GM21786 (cell line): ENCODE measurements around the gene VANGL2.

ENCODE experiments used
- ATAC-seq: cut with Tn5 transposase; IDR thresholded peaks from one replicate; pipeline ENCODE4 v1.9.1; 2021; ENCODE audit not compliant: unreplicated experiment

The VANGL2 gene

DNA sequence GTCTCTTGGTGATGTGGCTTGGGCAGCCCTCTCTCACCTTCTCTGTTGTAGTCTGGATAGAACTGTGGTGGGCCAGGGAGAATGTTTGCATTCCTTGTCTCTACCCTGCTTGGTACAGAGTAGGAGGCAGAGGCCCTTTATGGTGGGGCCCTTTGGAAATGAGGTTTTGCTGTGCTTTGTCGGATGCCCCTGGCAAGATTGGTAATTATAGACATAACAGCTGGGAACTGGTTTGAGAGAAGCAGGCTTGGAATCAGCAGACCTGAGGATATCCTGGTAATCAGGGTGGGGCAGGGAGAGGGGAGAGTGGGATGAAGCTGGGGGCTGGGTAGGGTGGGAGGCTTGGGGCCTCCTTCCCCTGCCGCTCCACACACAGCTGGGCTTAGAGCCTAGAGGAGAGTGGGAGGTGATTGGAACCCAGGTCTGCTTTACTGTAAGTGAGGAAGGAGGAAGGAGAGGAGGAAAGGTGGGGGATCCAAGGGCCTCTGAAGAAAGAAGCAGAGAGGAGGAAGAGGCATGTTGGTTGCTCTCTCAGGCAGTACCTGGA is 5.0 kb downstream of the VANGL2 start:
- ATAC-seq, result no peak

GRCh38 chr1:160406131-160406968 is 6.0 kb downstream of the VANGL2 start:
- no peak for ATAC-seq

DNA sequence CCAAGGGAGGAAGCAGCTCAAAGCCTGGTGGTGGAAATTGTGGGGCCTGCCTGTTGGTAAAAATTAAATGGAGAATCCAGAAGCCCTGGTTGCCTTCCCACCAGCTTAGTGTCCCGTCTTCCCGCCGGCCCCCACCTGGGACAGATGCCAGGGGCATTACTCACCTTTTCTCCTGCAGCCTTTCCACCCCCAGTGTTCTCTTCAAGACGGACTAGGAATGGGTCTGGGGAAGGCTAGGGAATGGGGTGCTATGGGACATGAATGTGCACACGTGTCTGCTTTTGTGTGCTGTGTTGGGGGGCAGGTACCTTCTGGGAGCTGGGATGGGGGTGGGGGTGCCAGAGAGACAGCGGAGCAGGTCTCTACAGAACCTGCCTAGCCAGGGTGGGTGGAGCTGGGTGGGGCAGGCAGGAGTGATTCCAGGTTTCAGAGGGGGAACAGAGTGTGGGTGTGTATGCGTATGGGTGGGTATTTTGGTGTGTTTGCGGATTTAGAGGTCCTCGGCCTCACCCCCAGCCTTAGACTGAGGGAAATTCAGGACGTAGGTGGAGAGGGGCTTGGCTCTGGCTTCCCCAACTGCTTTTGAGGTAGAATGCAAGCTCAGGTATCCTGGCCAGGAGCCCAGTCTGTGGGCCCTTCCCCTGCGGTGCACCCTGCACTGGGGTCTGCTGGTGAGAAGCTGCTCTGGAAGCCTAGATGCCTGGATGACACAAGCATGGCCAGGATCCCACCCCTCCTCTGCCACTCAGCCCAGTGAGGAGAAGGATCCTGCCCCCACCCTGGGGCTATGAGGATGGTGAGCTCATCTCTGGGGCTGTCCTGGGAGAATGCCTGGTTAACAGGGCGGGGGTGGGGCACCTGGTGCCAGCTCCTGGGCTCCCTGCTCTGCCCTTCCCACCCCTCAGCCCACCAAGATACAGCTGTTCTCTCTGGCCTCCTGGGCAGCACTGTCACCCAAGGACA is 7.8 kb downstream of the VANGL2 start:
- no peak for ATAC-seq

DNA sequence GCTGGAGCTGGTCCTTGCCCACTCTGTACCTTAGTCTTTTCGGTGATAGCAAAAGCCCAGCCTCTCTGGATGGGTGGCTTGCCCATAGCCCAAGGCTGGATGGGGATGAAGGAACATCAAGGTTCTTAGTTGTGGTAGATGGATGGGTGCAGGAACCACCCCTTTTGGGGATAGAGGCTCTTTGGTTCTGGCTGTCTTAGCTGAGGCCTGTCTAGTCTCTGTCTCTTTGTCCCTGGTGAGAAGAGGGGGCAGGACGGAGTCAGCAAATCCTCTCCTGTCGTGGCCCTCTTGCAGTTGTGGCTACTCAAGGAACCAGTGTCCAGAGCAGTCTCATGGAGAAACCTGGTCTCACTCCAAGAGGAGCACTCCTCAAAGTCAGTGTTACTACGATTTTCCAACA is 8.5 kb downstream of the VANGL2 start:
- ATAC-seq, result no peak

GRCh38 chr1:160409486-160409885 is 9.1 kb downstream of the VANGL2 start:
- no peak for ATAC-seq

DNA sequence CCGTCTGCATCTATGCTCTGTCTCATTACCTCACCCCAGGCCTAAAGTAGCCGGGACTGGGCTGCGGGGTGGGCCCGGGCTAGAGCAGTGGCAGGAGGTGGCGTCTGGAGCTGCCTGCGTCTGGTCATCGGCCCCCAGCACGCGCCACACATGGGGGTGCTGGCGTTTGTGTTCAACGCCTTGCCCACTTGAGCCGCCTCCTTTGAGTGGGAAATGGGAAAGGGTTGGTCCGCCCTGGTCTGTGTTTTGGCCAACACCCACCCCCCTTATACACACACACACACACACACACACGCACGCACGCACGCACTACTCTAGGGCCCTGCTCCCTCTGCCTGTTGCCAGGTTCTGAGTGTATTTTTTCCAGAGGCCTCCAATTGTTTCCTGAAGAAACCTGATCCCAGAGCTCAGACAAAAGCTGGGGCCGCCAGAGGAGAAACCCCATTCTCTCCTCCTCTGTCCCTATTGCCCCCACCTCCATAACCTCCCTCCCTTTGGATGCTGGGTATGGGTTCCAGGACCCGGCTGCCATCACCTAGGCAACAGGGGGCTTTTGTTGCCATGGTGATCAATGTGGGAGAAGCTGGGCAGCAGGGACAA is 10.1 kb downstream of the VANGL2 start:
- no peak for ATAC-seq

DNA sequence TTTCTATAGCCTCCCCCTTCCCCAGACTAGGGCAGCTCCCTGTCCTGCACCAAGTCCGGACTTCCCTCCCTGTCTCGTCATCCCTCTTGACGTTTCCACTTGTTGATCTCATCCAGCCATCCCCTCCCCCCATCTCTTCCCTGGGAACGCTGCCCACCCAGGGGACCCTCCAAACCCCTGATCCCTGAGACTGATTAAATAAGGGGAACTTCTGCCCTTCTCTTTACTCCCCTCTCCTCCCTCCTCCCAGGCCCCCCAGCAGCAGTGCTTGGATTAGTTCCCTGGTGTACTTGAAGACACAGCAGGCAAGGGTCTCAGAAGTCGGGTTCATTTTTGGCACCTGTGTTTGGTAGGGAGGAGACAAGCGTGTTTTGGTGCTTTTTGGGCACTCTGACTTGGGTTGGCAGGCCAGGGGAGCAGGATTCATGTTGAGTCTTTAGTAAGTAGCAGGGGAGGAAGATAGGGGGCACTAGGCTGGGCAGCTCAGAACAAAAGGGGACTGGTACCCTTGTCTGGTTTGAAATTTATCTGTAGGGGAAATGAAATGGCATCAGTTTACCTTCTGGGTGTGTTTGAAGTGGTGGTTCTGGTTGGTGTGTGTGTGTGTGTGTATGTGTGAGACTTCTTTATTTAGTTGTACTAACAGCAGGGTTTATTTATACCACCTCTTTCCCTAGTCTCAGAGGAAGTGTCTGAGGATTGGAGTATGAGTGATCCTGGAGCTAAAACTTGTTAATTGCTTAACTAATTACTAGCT is 11.1 kb downstream of the VANGL2 start:
- ATAC-seq, result no peak

GRCh38 chr1:160412028-160412362 is 11.6 kb downstream of the VANGL2 start:
- ATAC-seq, result no peak

DNA sequence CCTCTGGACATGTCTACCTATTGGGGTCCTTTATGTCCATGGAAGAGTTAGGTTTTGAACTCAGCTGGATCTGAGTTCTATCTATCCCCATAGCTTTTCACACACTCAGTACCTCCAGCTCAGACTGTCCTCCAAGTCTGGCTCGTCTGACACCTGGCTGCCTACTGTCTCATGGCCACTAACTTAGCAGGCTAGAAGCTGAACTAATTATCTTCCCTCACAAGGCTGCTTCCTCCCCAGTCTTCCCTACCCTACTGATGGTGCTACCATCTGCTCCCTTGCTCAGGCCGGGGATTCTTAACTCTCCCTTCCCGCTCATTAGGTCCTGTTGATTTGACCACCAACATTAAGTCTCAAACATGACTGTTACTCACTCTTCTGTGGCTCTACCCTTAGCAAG is 13.4 kb downstream of the VANGL2 start:
- no peak for ATAC-seq

- no peak for ATAC-seq
Observed at GRCh38 chr1:160414881-160415280, 14.5 kb downstream of the VANGL2 start.

DNA sequence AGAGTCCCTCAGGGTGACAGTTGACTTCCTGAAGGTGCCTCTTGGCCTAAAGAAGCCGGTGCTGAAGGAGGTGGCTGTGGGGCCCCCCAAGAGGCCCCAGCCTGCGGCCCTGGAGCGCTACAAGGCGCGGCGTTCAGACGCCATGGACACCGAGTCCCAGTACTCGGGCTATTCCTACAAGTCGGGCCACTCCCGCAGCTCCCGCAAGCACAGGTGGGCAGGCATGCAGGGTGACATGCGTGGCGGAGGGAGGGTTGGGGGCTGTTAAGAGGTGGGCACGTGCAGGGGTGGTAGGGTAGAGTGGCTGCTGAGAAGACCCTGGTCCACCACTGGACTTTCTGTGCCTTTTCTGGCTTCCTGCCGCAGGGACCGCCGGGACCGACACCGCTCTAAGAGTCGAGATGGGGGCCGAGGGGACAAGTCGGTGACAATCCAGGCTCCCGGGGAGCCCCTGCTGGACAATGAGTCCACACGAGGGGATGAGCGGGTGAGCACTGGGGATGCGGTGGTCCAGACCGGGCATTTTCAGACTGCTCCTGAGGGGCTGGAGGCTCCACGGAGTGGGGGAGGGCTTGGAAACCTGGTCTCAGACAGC is 15.4 kb downstream of the VANGL2 start:
- ATAC-seq, result no peak

DNA sequence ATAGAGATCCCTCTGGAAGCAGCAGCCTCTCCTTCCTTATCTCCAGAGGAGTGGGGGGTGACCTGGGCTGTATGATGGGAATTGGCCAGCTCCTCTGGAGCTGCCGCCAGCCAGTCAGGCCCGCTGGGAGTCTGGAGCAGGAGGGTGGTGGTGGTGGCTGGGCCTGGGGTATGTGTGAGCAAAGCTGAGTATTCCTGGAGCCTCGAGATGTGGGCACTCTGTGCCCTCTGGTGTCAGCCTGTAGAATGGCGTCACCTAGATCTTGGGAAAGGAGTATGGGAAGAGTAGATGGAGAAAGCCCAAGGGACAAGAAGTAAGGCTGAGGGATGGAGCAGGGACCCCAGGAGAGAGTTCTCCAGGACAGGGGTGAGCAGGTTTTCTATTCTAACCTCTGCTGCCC is 16.0 kb downstream of the VANGL2 start:
- ATAC-seq, result no peak

DNA sequence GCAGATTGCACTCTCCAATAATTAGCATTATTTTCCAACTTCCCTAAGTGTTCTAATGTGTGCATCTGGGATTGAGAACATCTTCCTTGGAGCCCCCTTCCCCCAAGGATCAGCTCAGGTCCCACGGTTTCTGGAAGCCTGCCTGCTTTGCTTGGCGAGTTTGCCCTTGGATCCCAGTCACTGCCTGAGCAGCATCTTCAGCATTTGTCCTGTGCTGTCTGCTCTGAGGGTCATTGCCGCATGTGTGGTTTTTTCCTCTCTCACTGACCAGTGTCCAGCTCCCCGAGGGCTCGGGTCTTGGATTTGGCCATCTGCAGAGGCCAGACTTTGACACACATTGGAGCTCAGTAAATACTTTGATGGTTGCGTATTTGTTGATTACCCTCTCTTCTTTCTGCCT is 18.1 kb downstream of the VANGL2 start:
- no peak for ATAC-seq

DNA sequence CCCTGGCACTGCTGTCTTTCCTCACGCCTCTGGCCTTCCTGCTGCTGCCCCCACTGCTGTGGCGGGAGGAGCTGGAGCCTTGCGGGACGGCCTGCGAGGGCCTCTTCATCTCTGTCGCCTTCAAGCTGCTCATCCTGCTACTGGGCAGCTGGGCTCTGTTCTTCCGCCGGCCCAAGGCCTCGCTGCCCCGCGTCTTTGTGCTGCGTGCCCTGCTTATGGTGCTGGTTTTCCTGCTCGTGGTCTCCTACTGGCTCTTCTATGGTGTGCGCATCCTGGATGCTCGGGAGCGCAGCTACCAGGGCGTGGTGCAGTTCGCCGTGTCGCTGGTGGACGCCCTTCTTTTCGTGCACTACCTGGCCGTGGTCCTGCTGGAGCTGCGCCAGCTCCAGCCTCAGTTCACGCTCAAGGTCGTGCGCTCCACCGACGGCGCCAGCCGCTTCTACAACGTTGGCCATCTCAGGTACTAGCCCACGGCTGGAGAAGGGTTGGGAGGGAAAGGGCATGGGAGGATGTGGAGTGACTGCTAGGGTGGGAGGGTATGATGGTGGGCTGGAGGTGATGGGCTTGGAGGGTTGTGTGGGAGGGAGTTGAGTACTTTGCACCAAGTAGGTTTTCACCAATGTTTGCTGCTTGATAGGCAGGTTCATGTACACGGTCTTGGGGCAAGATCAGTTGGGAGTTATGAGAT is 18.9 kb downstream of the VANGL2 start:
- ATAC-seq, result no peak

- no peak for ATAC-seq
Observed at GRCh38 chr1:160419838-160420169, 19.4 kb downstream of the VANGL2 start.

DNA sequence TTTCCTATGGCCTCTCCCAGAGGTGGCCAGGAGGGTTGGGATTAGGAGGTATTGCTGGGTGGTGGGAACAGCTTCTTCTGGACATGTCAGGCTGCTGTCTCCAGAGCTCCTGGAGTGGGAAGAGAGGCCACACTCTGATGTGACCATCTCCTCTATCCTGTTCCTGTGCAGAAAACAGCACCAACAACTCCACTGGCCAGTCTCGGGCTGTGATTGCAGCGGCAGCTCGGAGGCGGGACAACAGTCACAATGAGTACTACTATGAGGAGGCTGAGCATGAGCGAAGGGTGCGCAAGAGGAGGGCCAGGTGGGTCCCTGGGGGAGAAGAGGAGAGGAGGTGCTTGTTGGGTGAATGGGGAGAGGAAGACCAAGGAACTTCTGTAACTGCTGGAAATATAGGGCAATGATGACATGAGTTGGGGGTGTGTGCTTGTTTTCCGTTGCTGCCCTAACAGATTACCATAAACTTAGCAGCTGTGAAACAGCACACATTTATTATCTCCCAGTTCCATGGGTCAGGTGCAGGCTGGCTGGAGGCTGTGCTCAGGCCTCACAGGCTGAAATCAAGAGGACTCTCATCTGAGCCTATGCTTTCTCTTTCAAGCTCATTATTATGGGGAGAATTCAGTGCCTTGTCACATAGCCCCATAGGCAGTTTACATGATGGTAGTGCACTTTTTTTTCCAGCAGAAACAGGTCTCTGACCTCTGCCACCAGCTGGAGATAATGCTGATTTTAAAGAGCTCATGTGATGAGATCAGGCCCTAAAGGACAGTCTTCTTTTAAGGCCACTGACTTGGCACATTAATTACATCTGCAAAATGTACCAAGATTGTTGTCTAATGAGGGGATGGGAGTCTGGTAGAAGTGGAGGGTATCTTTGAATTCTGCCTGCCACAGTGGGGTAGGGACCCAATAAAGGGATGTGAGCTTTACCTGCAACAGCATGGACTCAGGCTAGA is 20.8 kb downstream of the VANGL2 start:
- ATAC-seq, result no peak

GRCh38 chr1:160421881-160422280 is 21.5 kb downstream of the VANGL2 start:
- no peak for ATAC-seq

- ATAC-seq, result no peak
Observed at GRCh38 chr1:160423966-160424365, 23.6 kb downstream of the VANGL2 start.

- ATAC-seq, result no peak
Observed at GRCh38 chr1:160425847-160426246, 25.5 kb downstream of the VANGL2 start.
